Progenitor cell of endocrine pancreas (in vitro differentiated cells): ENCODE data around the gene ZNF100. TPM values are rescaled to one million over a fixed set of nuclear protein-coding genes. Genes with fewer than 3 reads are reported as not detected.
"Not testable (repeated sequence)": the region's sequence is repeated elsewhere in the genome, so short reads cannot be mapped to it uniquely, and the experiment has no call there.

Experiments used
- DNase-seq: peaks from one replicate; pipeline ENCODE4 v3.0.0; 2021; ENCODE audit warnings: low spot score; ENCODE audit not compliant: unreplicated experiment
- H3K27ac Mint-ChIP-seq: 2 replicates; pipeline ENCODE4 v1.8.0; 2021; ENCODE audit warnings: mild to moderate bottlenecking, moderate library complexity, mixed read lengths
- H3K27me3 Mint-ChIP-seq: 2 replicates; pipeline ENCODE4 v1.8.0; 2021; ENCODE audit warnings: mixed read lengths
- H3K36me3 Mint-ChIP-seq: 2 replicates; pipeline ENCODE4 v1.8.0; 2022; ENCODE audit warnings: mixed read lengths; ENCODE audit not compliant: insufficient read depth
- H3K4me1 Mint-ChIP-seq: 2 replicates; pipeline ENCODE4 v1.8.0; 2021; ENCODE audit warnings: low read depth, mixed read lengths
- H3K4me3 Mint-ChIP-seq: 2 replicates; pipeline ENCODE4 v1.8.0; 2021; ENCODE audit warnings: low read depth, mild to moderate bottlenecking, moderate library complexity, mixed read lengths
- H3K9me3 Mint-ChIP-seq: 2 replicates; pipeline ENCODE4 v1.8.0; 2021; ENCODE audit warnings: low read depth, mixed read lengths
- total RNA-seq: library from RNA; stranded (reverse); gene quantifications from 2 replicates; pipeline ENCODE4 v1.2.1, GENCODE V29; 2021
- TF ChIP-seq, protein P1 (sequence below): fragments of 200-600 bp; sonication (generic); IDR thresholded peaks from one replicate; pipeline ENCODE4 v1.5.0; 2021; ENCODE audit warnings: antibody characterized with exemption, mild to moderate bottlenecking; ENCODE audit not compliant: unreplicated experiment

The ZNF100 gene
- total RNA-seq, 1 donor from 2014 or later, result 34.7 TPM

GRCh38 chr19:21749090-21749489, 18.3 kb downstream of the ZNF100 start:
- Mint-ChIP-seq H3K4me1 (no peaks in the 10 kb centered on the region), H3K4me3 (no peak overlapping the region), H3K27ac (peak overlapping the region; percentile 41), H3K27me3 (no peaks in the 10 kb centered on the region), H3K36me3 (peaks cover 51% of the 10 kb centered on the region), H3K9me3 (peaks cover 3% of the 10 kb centered on the region)
- TF ChIP-seq, protein P1, sequence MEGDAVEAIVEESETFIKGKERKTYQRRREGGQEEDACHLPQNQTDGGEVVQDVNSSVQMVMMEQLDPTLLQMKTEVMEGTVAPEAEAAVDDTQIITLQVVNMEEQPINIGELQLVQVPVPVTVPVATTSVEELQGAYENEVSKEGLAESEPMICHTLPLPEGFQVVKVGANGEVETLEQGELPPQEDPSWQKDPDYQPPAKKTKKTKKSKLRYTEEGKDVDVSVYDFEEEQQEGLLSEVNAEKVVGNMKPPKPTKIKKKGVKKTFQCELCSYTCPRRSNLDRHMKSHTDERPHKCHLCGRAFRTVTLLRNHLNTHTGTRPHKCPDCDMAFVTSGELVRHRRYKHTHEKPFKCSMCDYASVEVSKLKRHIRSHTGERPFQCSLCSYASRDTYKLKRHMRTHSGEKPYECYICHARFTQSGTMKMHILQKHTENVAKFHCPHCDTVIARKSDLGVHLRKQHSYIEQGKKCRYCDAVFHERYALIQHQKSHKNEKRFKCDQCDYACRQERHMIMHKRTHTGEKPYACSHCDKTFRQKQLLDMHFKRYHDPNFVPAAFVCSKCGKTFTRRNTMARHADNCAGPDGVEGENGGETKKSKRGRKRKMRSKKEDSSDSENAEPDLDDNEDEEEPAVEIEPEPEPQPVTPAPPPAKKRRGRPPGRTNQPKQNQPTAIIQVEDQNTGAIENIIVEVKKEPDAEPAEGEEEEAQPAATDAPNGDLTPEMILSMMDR, result no peak
- no peak for DNase-seq

DNA sequence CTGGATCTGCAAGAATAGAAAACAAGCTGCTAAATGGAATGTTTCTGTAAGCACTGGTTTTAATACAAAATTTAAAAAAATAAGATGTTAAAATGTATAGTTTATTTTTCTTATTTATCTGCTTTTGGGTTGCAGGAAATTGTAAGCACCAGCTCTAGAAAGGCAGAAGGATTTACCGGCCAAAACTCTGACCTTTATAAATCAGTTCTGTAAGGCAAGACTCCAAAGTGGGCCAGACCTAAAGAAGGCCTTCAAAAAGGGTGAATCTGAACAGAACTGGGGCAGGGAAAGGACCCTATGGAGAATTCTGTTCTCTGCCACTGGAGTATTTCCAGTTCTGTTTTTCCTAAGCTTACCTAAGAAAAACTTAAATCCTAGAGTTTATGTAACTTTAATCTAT, 19.3 kb downstream of the ZNF100 start:
- peaks cover 52% of the 10 kb centered on the region for H3K36me3 Mint-ChIP-seq
- no peaks in the 10 kb centered on the region for H3K4me1 Mint-ChIP-seq
- DNase-seq, result no peak
- no peaks in the 10 kb centered on the region for H3K27me3 Mint-ChIP-seq
- no peak overlapping the region for H3K27ac Mint-ChIP-seq
- TF ChIP-seq, protein P1, result no peak
- H3K9me3 Mint-ChIP-seq, result peaks cover 3% of the 10 kb centered on the region
- H3K4me3 Mint-ChIP-seq, result no peak overlapping the region

DNA sequence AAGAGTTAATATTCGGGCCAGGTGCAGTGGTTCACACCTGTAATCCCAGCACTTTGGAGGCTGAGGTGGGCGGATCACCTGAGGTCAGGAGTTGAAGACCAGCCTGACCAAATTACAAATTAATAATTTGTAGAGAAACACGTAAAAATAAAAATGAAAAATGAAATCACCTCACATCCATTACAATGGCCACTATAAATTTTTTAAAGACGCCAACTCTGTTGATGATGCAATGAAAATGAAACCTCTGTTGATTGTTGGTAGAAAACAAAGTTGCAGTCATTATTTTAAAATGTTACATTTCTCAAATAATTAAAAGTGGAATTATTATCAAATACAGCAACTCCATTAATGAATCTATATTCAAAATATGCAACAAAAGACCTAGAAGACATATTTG, 26.8 kb downstream of the ZNF100 start:
- no peak overlapping the region for H3K4me3 Mint-ChIP-seq
- DNase-seq, result no peak
- H3K27me3 Mint-ChIP-seq, result no peaks in the 10 kb centered on the region
- TF ChIP-seq, protein P1, result no peak
- H3K4me1 Mint-ChIP-seq, result no peaks in the 10 kb centered on the region
- no peak overlapping the region for H3K27ac Mint-ChIP-seq
- peaks cover 68% of the 10 kb centered on the region for H3K36me3 Mint-ChIP-seq
- H3K9me3 Mint-ChIP-seq, result peaks cover 23% of the 10 kb centered on the region

DNA sequence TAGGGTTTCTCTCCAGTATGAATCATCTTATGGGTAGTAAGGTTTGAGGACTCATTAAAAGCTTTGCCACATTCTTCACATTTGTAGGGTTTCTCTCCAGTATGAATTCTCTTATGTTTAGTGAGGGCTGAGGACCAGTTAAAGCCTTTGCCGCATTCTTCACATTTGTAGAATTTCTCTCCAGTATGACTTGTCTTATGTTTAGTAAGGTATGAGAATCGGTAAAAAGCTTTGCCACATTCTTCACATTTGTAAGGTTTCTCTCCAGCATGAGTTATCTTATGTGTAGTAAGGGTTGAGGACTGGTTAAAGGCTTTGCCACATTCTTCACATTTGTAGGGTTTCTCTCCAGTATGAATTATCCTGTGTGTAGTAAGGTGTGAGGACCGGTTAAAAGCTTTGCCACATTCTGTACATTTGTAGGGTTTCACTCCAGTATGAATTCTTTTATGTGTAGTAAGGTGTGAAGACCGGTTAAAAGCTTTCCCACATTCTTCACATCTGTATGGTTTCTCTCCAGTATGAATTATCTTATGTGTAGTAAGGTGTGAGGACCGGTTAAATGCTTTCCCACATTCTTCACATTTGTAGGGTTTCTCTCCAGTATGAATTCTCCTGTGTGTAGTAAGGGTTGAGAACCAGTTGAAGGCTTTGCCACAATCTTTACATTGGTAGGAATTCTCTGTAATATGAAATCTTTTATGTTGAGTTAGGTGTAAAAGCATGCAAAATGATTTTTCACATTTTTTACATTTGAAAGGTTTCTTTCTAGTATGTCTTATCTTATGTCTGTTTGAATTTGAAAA, 40.2 kb downstream of the ZNF100 start:
- Mint-ChIP-seq H3K9me3 (peaks cover 38% of the 10 kb centered on the region), H3K27ac (peak overlapping the region; percentile 51), H3K36me3 (peaks cover 61% of the 10 kb centered on the region)
- H3K4me3 Mint-ChIP-seq, H3K4me1 Mint-ChIP-seq, DNase-seq, H3K27me3 Mint-ChIP-seq: not testable (repeated sequence)

- no peak for DNase-seq
- Mint-ChIP-seq H3K9me3 (peaks cover 13% of the 10 kb centered on the region), H3K27ac (no peak overlapping the region), H3K4me1 (no peaks in the 10 kb centered on the region), H3K36me3 (peaks cover 6% of the 10 kb centered on the region), H3K4me3 (no peak overlapping the region), H3K27me3 (no peaks in the 10 kb centered on the region)
- TF ChIP-seq, protein P1, result no peak
Observed at GRCh38 chr19:21713761-21714160, 53.6 kb downstream of the ZNF100 start.

- no peaks in the 10 kb centered on the region for H3K4me1 Mint-ChIP-seq
- no peak for DNase-seq
- TF ChIP-seq, protein P1, result no peak
- H3K27me3 Mint-ChIP-seq, result no peaks in the 10 kb centered on the region
- H3K9me3 Mint-ChIP-seq, result peaks cover 17% of the 10 kb centered on the region
- no peak overlapping the region for H3K27ac Mint-ChIP-seq
- H3K4me3 Mint-ChIP-seq, result no peak overlapping the region
- H3K36me3 Mint-ChIP-seq, result no peaks in the 10 kb centered on the region
Observed at GRCh38 chr19:21709464-21709863, 57.9 kb downstream of the ZNF100 start.

DNA sequence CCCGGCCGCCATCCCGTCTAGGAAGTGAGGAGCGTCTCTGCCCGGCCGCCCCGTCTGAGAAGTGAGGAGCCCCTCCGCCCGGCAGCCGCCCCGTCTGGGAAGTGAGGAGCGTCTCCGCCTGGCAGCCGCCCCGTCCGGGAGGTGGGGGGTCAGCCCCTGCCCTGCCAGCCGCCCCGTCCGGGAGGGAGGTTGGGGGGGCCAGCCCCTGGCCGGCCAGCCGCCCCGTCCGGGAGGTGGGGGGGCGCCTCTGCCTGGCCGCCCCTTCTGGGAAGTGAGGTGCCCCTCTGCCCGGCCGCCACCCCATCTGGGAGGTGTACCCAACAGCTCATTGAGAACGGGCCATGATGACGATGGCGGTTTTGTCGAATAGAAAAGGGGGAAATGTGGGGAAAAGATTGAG, 59.5 kb downstream of the ZNF100 start:
- H3K9me3 Mint-ChIP-seq, result peaks cover 13% of the 10 kb centered on the region
- H3K36me3 Mint-ChIP-seq, H3K27me3 Mint-ChIP-seq, H3K4me3 Mint-ChIP-seq, DNase-seq, H3K27ac Mint-ChIP-seq, H3K4me1 Mint-ChIP-seq: not testable (repeated sequence)
